IMR-90 (cell line): ENCODE results near the gene CCR6. TPM values are rescaled to one million over a fixed set of nuclear protein-coding genes. Genes with fewer than 3 reads are reported as not detected.

Experiments used
- ATAC-seq: fragments of 200-7000 bp; cut with Tn5 transposase; 2 replicates; pipeline ENCODE4 v1.9.1; 2020; ENCODE audit warnings: low read depth, mild to moderate bottlenecking, moderate library complexity
- BruUV-seq: library from RNA; stranded (reverse); fragments of 400-500 nt; replicated peaks from 2 replicates; lab custom pipeline; 2021; lab: Mats Ljungman, UMichigan
- CTCF ChIA-PET: fragments of 300-600 bp; formaldehyde crosslinking; extraction: SDS; loops from one replicate; lab custom pipeline; 2021; ENCODE audit warnings: antibody characterized with exemption; lab: Yijun Ruan, JAX
- POLR2A ChIA-PET: fragments of 300-600 bp; sonication (Branson Sonifier 250); formaldehyde crosslinking; loops from one replicate; lab custom pipeline; 2022; ENCODE audit warnings: antibody characterized with exemption; ENCODE audit not compliant: unreplicated experiment; lab: Charles Lee
- DNase-seq: peaks from one replicate; pipeline ENCODE4 v3.0.0; 2013
- H2AFZ ChIP-seq: replicated peaks from 2 replicates; pipeline ENCODE3; 2013; ENCODE audit warnings: low read length, mild to moderate bottlenecking; ENCODE audit not compliant: poor library complexity
- H2AK5ac ChIP-seq: 2 replicates; pipeline ENCODE4 v1.6.1; 2013; ENCODE audit warnings: low read depth, low read length, inconsistent platforms
- H2AK9ac ChIP-seq: replicated peaks from 2 replicates; pipeline ENCODE3; 2013; ENCODE audit warnings: mild to moderate bottlenecking, low read depth, low read length, moderate library complexity; ENCODE audit not compliant: poor library complexity
- H2BK120ac ChIP-seq: 2 replicates; pipeline ENCODE4 v1.6.1; 2013; ENCODE audit warnings: low read depth, low read length, inconsistent platforms
- H2BK15ac ChIP-seq: 3 replicates; pipeline ENCODE4 v1.6.1; 2013; ENCODE audit warnings: low read depth, low read length, inconsistent platforms
- H2BK20ac ChIP-seq: 2 replicates; pipeline ENCODE4 v1.6.1; 2013; ENCODE audit warnings: low read depth, mild to moderate bottlenecking, inconsistent platforms, low read length, moderate library complexity
- H2BK5ac ChIP-seq: 2 replicates; pipeline ENCODE4 v1.6.1; 2013; ENCODE audit warnings: mild to moderate bottlenecking, low read depth, low read length, inconsistent platforms; ENCODE audit not compliant: poor library complexity, severe bottlenecking
- H3K14ac ChIP-seq: replicated peaks from 2 replicates; pipeline ENCODE4 v1.6.1; 2013; ENCODE audit warnings: low read depth, low read length, inconsistent platforms
- H3K18ac ChIP-seq: 2 replicates; pipeline ENCODE4 v1.6.1; 2013; ENCODE audit warnings: low read depth, low read length, control low read depth
- H3K23ac ChIP-seq: 2 replicates; pipeline ENCODE4 v1.6.1; 2013; ENCODE audit warnings: low read depth, low read length, inconsistent platforms
- H3K27ac ChIP-seq: 2 replicates; pipeline ENCODE4 v1.5.1; 2013; ENCODE audit warnings: mild to moderate bottlenecking, control low read depth, low read length; ENCODE audit not compliant: insufficient read depth
- H3K27me3 ChIP-seq: 2 replicates; pipeline ENCODE4 v1.6.1; 2013; ENCODE audit warnings: low read length; ENCODE audit not compliant: control insufficient read depth, insufficient read depth
- H3K36me3 ChIP-seq: 2 replicates; pipeline ENCODE4 v1.6.1; 2013; ENCODE audit warnings: low read length, mixed read lengths; ENCODE audit not compliant: control insufficient read depth, insufficient read depth
- H3K4ac ChIP-seq: 2 replicates; pipeline ENCODE4 v1.6.1; 2013; ENCODE audit warnings: low read depth, low read length, inconsistent platforms
- H3K4me1 ChIP-seq: 2 replicates; pipeline ENCODE4 v1.6.1; 2013; ENCODE audit warnings: low read length, mixed read lengths; ENCODE audit not compliant: control insufficient read depth, insufficient read depth
- H3K4me2 ChIP-seq: 2 replicates; pipeline ENCODE4 v1.6.1; 2013; ENCODE audit warnings: low read depth, mild to moderate bottlenecking, control low read depth, low read length, moderate library complexity
- H3K4me3 ChIP-seq: 2 replicates; pipeline ENCODE4 v1.5.1; 2013; ENCODE audit warnings: low read depth, mild to moderate bottlenecking, control low read depth, low read length, moderate library complexity; ENCODE audit not compliant: insufficient read depth
- H3K56ac ChIP-seq: 2 replicates; pipeline ENCODE4 v1.6.1; 2013; ENCODE audit warnings: low read length, inconsistent platforms; ENCODE audit not compliant: insufficient read depth; ENCODE audit errors: extremely low read depth
- H3K79me1 ChIP-seq, 2 experiments: 2 replicates each; pipeline ENCODE4 v1.6.1; 2013; ENCODE audit warnings: low read length in 2 of 2, inconsistent platforms in 1 of 2, low read depth in 1 of 2
- H3K9ac ChIP-seq: 2 replicates; pipeline ENCODE4 v1.6.1; 2013; ENCODE audit warnings: low read depth, low read length, control low read depth
- H3K9me1 ChIP-seq: 2 replicates; pipeline ENCODE4 v1.6.1; 2013; ENCODE audit warnings: low read length, inconsistent platforms; ENCODE audit not compliant: insufficient read depth
- H3K9me3 ChIP-seq: 2 replicates; pipeline ENCODE4 v1.6.1; 2013; ENCODE audit warnings: low read length; ENCODE audit not compliant: control insufficient read depth, insufficient read depth
- H4K20me1 ChIP-seq: 2 replicates; pipeline ENCODE4 v1.6.1; 2013; ENCODE audit warnings: low read length, inconsistent platforms; ENCODE audit not compliant: insufficient read depth
- H4K5ac ChIP-seq: 2 replicates; pipeline ENCODE4 v1.6.1; 2013; ENCODE audit warnings: mild to moderate bottlenecking, low read depth, low read length, control low read depth
- H4K8ac ChIP-seq, 2 experiments: 2 replicates each; pipeline ENCODE4 v1.6.1; 2013; ENCODE audit warnings: low read depth in 2 of 2, low read length in 2 of 2, control low read depth in 1 of 2, inconsistent platforms in 1 of 2
- H4K91ac ChIP-seq: 2 replicates; pipeline ENCODE4 v1.6.1; 2013; ENCODE audit warnings: low read depth, low read length, inconsistent platforms; ENCODE audit not compliant: insufficient read depth
- CHD1 ChIP-seq: IDR thresholded peaks from 2 replicates; pipeline ENCODE4 v1.6.1; 2012; ENCODE audit warnings: low read depth, low read length, improper control_type of control experiment
- CTCF ChIP-seq: conservative IDR thresholded peaks from 2 replicates; pipeline ENCODE4 v1.5.1; 2012; ENCODE audit warnings: mild to moderate bottlenecking, low read depth, low read length, improper control_type of control experiment
- ELK1 ChIP-seq: fragments of 150-350 bp; IDR thresholded peaks from 2 replicates; pipeline ENCODE4 v1.6.1; 2016; ENCODE audit warnings: low read depth, mild to moderate bottlenecking, low read length, moderate library complexity, borderline replicate concordance
- FOS ChIP-seq: fragments of 150-350 bp; IDR thresholded peaks from 2 replicates; pipeline ENCODE4 v1.6.1; 2016; ENCODE audit warnings: low read depth, low read length
- MAFK ChIP-seq: IDR thresholded peaks from 2 replicates; pipeline ENCODE4 v1.6.1; 2012; ENCODE audit warnings: low read depth, low read length, improper control_type of control experiment
- MAZ ChIP-seq: IDR thresholded peaks from 2 replicates; pipeline ENCODE4 v1.6.1; 2012; ENCODE audit warnings: low read depth, mild to moderate bottlenecking, low read length, improper control_type of control experiment, moderate library complexity, borderline replicate concordance
- RAD21 ChIP-seq: IDR thresholded peaks from 2 replicates; pipeline ENCODE4 v1.6.1; 2012; ENCODE audit warnings: low read length, improper control_type of control experiment
- RCOR1 ChIP-seq: IDR thresholded peaks from 2 replicates; pipeline ENCODE4 v1.6.1; 2012; ENCODE audit warnings: mild to moderate bottlenecking, low read length, improper control_type of control experiment; ENCODE audit not compliant: insufficient replicate concordance
- SMC3 ChIP-seq: fragments of 150-350 bp; IDR thresholded peaks from 2 replicates; pipeline ENCODE4 v1.6.1; 2016; ENCODE audit warnings: low read depth, mild to moderate bottlenecking, antibody characterized with exemption, low read length, moderate library complexity
- WGBS, 2 experiments: methylation state at CpG; one replicate each; pipeline versions ENCODE4 v1.1.5 to v1.1.7; 2013; ENCODE audit warnings: missing lambda C conversion rate in 2 of 2; ENCODE audit not compliant: insufficient read length in 1 of 2; ENCODE audit errors: extremely low coverage in 2 of 2; 5-methylcytosine and 5-hydroxymethylcytosine counted together
- dilution Hi-C: fragments of 300-500 bp; cut with HindIII; formaldehyde crosslinking; loops from one replicate; pipeline ENCODE4 v1.14.3; 2018; ENCODE audit warnings: low sequenced_read_pairs; ENCODE audit not compliant: unreplicated experiment
- in situ Hi-C: fragments of 300-500 bp; cut with MboI; formaldehyde crosslinking; loops from 3 replicates; pipeline ENCODE4 v1.14.3; 2019; ENCODE audit warnings: low sequenced_read_pairs, inconsistent platforms, mixed read lengths
- intact Hi-C: fragments of 100-400 bp; cut with micrococcal nuclease; formaldehyde crosslinking; loops from 2 replicates; pipeline ENCODE4 v1.10.0; 2022
- polyA plus RNA-seq, 3 experiments: library from polyadenylated mRNA; depleted of rRNA; stranded (reverse); fragments of >200 nt; gene quantifications; 2 replicates each; pipeline ENCODE4 v1.2.3, GENCODE V29; 2012; ENCODE audit warnings: low replicate concordance in 1 of 3
- total RNA-seq: library from RNA; depleted of rRNA; stranded (reverse); fragments of >200 nt; gene quantifications from 2 replicates; pipeline ENCODE4 v1.2.3, GENCODE V29; 2012

The CCR6 gene
- total and polyA plus RNA-seq, 2 of the 4 experiments (the other 2 are of a cell fraction) = not detected

- DNase-seq (no peak), ATAC-seq (no peak)
- Histone ChIP-seq H3K9me3 (peaks cover 37% of the 10 kb centered on the region), H3K18ac (no peak overlapping the region), H4K5ac (no peak overlapping the region), H3K4me3 (no peak overlapping the region), H3K23ac (no peak overlapping the region), H4K8ac (no peak overlapping the region), H2BK20ac (no peak overlapping the region), H2BK5ac (no peak overlapping the region), H4K91ac (no peak overlapping the region), H3K79me1 (no peaks in the 10 kb centered on the region), H3K27ac (no peak overlapping the region), H2BK15ac (no peak overlapping the region), H2AK5ac (no peak overlapping the region), H3K36me3 (no peaks in the 10 kb centered on the region), H3K27me3 (no peaks in the 10 kb centered on the region), H3K4me1 (no peaks in the 10 kb centered on the region), H3K4me2 (no peak overlapping the region), H2AK9ac (no peak overlapping the region), H4K20me1 (no peaks in the 10 kb centered on the region), H3K14ac (no peak overlapping the region), H3K4ac (no peak overlapping the region), H3K9me1 (no peaks in the 10 kb centered on the region), H2AFZ (no peak overlapping the region), H3K56ac (no peak overlapping the region), H2BK120ac (no peak overlapping the region), H3K9ac (no peak overlapping the region)
- no CpG with 5 or more reads among the region's 4 CpGs for WGBS, 2 experiments
- in situ Hi-C loops (no loop called here), intact Hi-C loops (no loop called here), dilution Hi-C loops (no loop called here)
- no TSS peak for BruUV-seq
- ChIA-PET CTCF (no interaction called here), POLR2A (no interaction called here)
- TF ChIP-seq MAFK (no peak), ELK1 (no peak), SMC3 (no peak), FOS (no peak), CHD1 (no peak), RCOR1 (no peak), RAD21 (no peak), MAZ (no peak), CTCF (no peak)
These were observed 27.9 kb upstream of the CCR6 start for GRCh38 chr6:167094820-167095637.
